GM19099 (cell line): Measurements from ENCODE around the gene CERS2.

Experiments
- POLR2A ChIP-seq: IDR thresholded peaks from 3 replicates; pipeline ENCODE4 v1.6.1; 2011; ENCODE audit warnings: low read depth; ENCODE audit not compliant: insufficient read length; ENCODE audit errors: extremely low read depth

CERS2 gene

DNA sequence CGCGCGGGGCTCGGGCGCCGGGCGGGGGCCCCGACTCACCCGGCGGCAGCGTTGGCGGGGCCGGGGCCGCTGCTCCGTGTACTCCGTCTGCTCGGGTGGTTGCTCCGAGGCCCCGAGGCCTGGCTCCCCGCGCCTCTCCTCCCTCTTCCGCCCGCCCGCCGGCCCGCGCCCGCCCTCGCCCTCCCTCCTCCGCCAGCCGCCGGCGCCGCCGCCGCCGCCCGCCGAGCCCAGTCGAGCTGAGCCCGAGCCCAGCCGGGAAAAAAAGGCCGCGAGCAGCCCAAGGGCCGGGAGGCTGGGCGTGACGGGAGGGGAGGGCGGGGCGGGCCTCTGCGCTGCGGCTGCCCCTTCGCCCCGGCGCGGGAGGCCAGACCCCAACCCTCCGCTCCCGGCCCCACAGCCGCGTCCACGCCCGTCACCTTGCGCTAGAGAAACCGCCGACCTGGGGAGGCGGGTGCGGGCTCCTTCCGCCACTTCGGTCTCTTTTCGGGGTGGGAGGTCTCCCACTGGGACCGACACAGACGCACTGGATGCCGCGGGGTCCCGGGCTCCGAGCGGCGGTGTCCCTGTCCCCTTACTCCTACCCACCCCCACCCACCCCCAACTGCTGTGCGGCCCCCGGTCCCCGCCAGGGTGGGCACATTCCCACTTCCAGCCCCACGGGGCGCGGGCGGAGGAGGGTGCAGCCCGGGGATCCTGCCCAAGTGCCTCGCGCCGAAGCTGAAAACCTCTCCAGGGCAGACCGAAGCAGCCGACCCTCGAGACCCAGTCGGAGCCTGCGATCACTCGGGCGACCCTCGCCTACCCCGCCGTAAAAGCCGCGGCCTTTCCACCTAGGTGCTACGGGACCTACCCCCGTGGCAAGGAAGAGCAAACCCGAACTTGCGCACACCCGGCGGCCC, at the start of gene CERS2:
Gene CERS2 (minus strand): TSS at position 256 of the 899 bp plus-strand sequence. CDS start 5,745 bp downstream, outside the sequence.
- TF ChIP-seq POLR2A = peak; percentile 65

GRCh38 chr1:151013518-151013917, 38.9 kb upstream of the CERS2 start:
- no peak for TF ChIP-seq POLR2A

DNA sequence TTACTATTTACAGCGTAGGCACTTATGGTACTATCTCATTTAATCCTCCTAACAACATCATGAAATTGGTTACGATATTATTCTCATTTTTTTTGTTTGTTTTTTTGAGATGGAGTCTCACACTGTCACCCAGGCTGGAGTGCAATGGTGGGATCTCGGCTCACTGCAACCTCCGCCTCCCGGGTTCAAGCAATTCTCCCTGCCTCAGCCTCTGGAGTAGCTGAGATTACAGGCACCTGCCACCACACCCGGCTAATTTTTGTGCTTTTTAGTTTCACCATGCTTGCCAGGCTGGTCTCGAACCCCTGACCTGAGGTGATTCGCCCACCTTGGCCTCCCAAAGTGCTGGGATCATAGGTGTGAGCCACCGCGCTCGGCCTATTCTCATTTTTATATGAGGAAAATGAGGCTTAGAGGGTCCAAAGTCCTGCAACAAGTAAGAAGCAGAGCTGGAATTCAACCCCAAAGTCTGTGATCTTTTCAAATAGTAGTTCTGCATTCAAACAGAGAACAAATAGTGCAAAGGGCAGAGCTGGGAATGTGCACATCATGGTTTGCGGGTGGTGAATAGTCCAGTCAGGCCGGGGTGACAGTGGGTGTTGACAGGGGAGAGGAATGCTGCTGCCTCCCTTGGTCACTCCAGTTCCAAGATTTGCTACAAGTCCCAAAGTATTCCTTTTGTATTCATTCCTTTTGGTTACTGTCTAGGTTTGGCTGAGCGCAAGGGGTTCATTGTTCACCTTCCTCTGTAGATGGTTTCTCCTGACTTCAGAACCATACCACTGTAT, 38.2 kb upstream of the CERS2 start:
- no peak for TF ChIP-seq POLR2A

GRCh38 chr1:151011154-151011850, 36.7 kb upstream of the CERS2 start:
- no peak for TF ChIP-seq POLR2A

GRCh38 chr1:151010346-151010726, 35.7 kb upstream of the CERS2 start:
- TF ChIP-seq POLR2A = no peak

GRCh38 chr1:151009674-151010345, 35.2 kb upstream of the CERS2 start:
- no peak for TF ChIP-seq POLR2A

DNA sequence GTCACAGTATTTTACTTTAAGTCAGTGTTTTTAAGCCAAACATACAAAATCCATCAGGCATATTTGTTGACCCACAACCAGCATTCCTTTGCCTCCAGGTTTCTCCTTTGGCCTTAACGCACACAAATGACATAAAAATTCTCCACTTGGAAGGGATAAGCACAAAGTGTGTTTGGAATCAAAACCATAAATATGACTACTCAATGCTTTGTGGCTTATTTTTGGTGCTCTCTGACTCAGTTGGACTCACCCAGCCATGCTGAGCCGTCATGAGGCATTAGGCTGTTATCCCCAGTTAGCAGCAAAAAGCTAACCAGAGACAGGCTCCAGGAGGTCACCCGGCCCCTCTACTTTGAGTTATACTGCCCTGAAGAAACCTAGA, 34.6 kb upstream of the CERS2 start:
- no peak for TF ChIP-seq POLR2A

DNA sequence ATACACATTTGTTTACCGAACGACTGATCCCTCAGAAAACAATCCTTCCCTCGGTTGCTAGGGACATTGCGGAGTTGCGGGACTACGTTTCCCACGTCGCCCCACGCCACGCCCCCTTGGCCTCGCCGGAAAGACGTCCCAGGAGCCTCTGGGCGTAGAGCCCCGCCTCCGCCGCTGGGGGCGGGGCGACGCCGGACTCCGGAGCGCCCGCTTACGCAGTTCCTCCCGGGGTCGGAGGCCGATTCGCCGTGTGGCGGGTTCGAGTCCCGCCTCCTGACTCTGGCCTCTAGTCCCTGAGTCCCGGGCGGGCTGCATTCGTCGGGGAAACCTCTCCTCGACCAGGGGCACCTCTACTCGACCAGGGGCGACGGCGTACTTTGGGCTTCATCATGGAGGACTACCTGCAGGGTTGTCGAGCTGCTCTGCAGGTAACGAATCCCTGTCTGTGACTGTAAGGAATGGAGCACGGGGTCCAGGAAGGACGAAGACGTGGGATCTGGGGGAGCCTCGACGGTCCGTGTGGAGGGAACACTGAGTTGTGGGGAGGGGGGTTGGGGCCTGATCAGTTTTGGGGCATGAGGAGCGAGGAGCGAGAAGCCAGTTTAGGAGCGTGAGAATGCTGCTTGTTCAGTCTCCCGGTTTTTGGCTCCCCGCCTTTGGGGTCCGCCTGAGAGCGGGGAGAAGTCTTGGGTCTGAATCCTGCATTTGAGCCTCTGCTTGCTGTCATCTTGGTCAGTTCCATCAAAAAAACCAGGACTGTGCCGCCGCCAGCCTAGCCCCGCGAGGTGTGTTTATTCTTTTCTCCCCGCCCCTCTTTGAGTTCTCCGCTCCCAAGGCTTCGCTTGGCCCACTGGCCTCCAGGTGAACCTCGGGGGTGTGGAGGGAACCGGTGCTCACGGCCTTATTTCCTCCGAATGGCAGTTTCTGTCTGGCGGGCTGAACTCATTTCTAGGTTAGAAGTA, 33.9 kb upstream of the CERS2 start, which contains the start of gene PRUNE1:
Gene PRUNE1 (plus strand): TSS at position 206 of the 962 bp plus-strand sequence. CDS start 184 bp downstream, at position 390.
- peak; percentile 58 for TF ChIP-seq POLR2A

- no peak for TF ChIP-seq POLR2A
Observed at GRCh38 chr1:151007853-151008243, 33.2 kb upstream of the CERS2 start.

DNA sequence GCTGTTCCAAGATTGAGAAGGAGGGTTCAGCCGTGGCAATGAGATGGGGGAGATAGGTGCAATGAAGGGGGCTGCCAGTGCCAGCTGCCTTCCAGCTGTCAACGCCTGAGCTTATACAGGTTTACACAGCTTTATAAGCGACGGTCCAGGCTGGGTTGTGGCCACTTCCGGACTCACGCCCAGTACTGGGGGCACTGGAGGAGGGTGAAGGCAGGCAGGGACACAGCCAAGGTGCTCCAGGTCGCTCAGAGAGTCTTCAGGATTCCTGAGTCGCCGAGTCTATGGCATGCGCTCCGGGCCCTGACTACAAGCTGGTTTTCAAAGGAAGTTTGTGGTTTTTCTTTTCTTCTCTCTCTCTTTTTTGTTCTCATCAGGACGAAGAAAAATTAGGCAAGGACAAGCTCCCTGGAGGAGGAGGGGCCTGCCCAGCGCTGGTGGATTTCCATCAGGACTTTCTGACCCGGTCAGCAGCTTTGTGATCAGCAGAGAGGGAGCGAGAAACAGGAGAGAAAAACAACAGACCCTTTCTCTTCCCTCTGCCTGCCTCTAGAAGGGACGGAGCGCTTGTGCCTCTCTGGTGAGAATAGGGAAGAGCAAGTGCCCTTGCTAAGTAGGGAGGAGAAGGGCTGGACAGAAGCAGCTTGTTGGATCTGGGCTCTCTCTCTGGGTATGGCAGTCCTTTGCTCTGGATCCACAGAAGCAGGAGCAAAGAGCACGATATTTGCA, 31.9 kb upstream of the CERS2 start, which contains the start of gene MINDY1:
Gene MINDY1 (minus strand): TSS at position 576 of the 726 bp plus-strand sequence. CDS start 4,285 bp downstream, outside the sequence.
- peak; percentile 42 for TF ChIP-seq POLR2A

DNA sequence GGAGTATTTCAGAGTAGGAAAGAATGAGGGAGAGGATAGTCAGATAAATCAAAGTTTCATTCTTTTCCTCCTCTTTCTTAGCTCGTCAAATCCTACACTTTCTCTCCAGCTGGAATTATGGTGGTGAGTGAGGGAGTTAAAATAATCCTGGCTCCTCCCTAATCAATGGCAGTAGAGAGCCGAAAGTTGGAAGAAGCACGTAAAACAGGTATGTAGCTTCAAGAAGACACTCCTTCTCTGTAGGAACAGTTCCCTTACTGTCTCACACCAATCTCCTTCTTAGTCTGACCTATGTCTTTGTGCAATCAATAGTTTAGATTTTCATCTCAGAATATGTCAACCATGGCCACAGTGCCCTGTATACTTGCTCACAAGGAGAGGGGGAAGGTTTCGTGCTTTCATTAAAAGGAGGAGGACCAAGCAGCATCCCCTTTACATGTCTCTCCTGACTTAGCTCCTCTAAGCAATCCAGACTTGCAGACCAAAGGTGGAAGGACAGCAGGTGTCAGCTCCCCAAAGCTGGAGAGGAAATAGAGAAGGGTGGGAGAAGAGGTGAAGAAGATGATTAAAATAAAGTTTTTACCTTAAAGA, 31.2 kb upstream of the CERS2 start:
- TF ChIP-seq POLR2A = no peak

DNA sequence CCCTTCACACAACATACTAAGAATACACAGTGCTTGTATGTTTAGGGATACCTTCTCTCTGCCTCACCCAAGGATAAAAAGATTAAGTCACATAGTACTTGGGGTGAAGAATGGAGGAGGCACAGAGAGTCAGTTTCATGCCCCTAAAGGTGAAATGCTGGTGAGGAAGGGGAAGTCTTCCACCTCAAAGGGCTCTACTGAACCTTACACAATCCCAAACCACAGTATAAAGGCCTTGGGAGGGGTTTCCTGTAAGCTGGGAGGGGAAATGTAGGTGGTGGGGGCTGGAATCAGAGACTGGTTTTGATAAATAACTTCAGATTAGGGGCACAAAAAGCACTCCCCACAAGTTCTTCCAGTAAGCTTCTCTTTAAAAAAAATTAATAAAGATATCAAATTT, 28.5 kb upstream of the CERS2 start:
- TF ChIP-seq POLR2A = no peak

DNA sequence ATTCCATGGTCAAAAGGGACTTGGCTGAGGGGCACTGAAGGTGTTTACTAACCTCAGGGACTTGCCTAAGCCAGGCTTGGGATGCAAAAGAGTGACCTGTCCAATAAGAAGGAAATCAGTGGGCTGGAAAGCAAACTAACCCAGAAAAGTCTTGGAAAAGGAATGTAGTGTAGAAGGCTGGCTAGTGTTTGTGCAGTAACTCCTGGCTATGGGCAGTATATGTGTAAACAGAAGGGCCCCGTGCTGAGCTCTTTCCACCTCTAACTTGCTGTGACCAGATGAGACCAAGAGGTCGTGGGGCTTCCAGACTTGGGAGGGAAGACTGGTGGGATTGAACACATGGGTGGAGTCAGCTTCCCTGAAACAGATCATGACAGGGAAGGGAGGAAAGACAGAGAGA, 28.0 kb upstream of the CERS2 start:
- no peak for TF ChIP-seq POLR2A

DNA sequence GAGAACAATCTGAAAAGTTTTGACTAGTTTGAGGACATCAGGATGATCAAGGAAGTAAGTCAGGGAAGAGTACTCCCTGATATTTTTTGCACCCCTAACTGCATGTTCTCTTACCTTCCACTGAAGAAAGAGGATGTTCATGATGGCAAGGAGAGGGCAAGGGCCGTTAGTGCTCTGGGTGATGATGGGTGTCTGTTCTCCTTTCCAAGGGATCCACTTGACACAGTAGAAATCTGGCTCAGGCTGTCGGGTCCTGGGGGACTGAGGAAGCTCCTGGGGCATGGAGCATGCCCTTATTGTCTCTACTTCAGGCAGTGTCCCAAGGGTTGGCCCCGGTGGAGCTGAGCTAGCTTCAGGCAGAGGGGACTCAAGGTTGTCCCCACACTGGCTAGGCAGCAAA, 27.4 kb upstream of the CERS2 start:
- no peak for TF ChIP-seq POLR2A
